IPS-18a (cell line): Measurements from ENCODE around the gene HOXB1.

Experiments used
- H3K27ac ChIP-seq: one replicate; pipeline ENCODE4 v1.5.1; 2013; ENCODE audit warnings: low read length
- H3K27me3 ChIP-seq: one replicate; pipeline ENCODE4 v1.6.1; 2013; ENCODE audit warnings: mild to moderate bottlenecking, low read length; ENCODE audit not compliant: control insufficient read depth, insufficient read depth
- H3K36me3 ChIP-seq: one replicate; pipeline ENCODE4 v1.6.1; 2013; ENCODE audit warnings: low read depth, low read length; ENCODE audit not compliant: control insufficient read depth
- H3K4me1 ChIP-seq: one replicate; pipeline ENCODE4 v1.6.1; 2013; ENCODE audit warnings: low read depth, low read length; ENCODE audit not compliant: control insufficient read depth
- H3K4me3 ChIP-seq: one replicate; pipeline ENCODE4 v1.5.1; 2013; ENCODE audit warnings: low read length
- H3K9ac ChIP-seq: one replicate; pipeline ENCODE4 v1.6.1; 2013; ENCODE audit warnings: mild to moderate bottlenecking, low read length, moderate library complexity
- H3K9me3 ChIP-seq: one replicate; pipeline ENCODE4 v1.6.1; 2013; ENCODE audit warnings: low read depth, low read length; ENCODE audit not compliant: control insufficient read depth

HOXB1 gene

GRCh38 chr17:48502901-48503300 lies 27.9 kb downstream of the HOXB1 start:
- peaks cover 8% of the 10 kb centered on the region for H3K4me1 ChIP-seq
- H3K27ac ChIP-seq: no peak overlapping the region
- H3K36me3 ChIP-seq: no peaks in the 10 kb centered on the region
- H3K9me3 ChIP-seq: no peaks in the 10 kb centered on the region
- no peak overlapping the region for H3K9ac ChIP-seq
- no peak overlapping the region for H3K4me3 ChIP-seq
- peaks cover 65% of the 10 kb centered on the region for H3K27me3 ChIP-seq

GRCh38 chr17:48502312-48502711 lies 28.5 kb downstream of the HOXB1 start:
- H3K4me3 ChIP-seq: no peak overlapping the region
- no peak overlapping the region for H3K27ac ChIP-seq
- peaks cover 71% of the 10 kb centered on the region for H3K27me3 ChIP-seq
- no peaks in the 10 kb centered on the region for H3K9me3 ChIP-seq
- no peaks in the 10 kb centered on the region for H3K36me3 ChIP-seq
- no peak overlapping the region for H3K9ac ChIP-seq
- peaks cover 8% of the 10 kb centered on the region for H3K4me1 ChIP-seq

GRCh38 chr17:48500435-48501426 lies 30.1 kb downstream of the HOXB1 start:
- Histone ChIP-seq H3K9me3 (no peaks in the 10 kb centered on the region), H3K36me3 (no peaks in the 10 kb centered on the region), H3K27ac (no peak overlapping the region), H3K27me3 (peaks cover 80% of the 10 kb centered on the region), H3K4me1 (peaks cover 8% of the 10 kb centered on the region), H3K4me3 (no peak overlapping the region), H3K9ac (no peak overlapping the region)

- H3K27me3 ChIP-seq: peaks cover 88% of the 10 kb centered on the region
- H3K27ac ChIP-seq: no peak overlapping the region
- H3K9ac ChIP-seq: no peak overlapping the region
- no peaks in the 10 kb centered on the region for H3K36me3 ChIP-seq
- H3K4me1 ChIP-seq: peaks cover 8% of the 10 kb centered on the region
- H3K4me3 ChIP-seq: no peak overlapping the region
- H3K9me3 ChIP-seq: no peaks in the 10 kb centered on the region
Measured at GRCh38 chr17:48499735-48500434, 30.9 kb downstream of the HOXB1 start.

- Histone ChIP-seq H3K36me3 (no peaks in the 10 kb centered on the region), H3K27ac (no peak overlapping the region), H3K9me3 (no peaks in the 10 kb centered on the region), H3K9ac (no peak overlapping the region), H3K27me3 (peaks cover 93% of the 10 kb centered on the region), H3K4me1 (peaks cover 5% of the 10 kb centered on the region), H3K4me3 (no peak overlapping the region)
Measured at GRCh38 chr17:48499248-48499647, 31.6 kb downstream of the HOXB1 start.

- Histone ChIP-seq H3K27me3 (peaks cover 93% of the 10 kb centered on the region), H3K27ac (no peak overlapping the region), H3K9me3 (no peaks in the 10 kb centered on the region), H3K9ac (no peak overlapping the region), H3K4me3 (no peak overlapping the region), H3K36me3 (no peaks in the 10 kb centered on the region), H3K4me1 (peaks cover under 1% of the 10 kb centered on the region)
Measured at GRCh38 chr17:48498164-48498850, 32.5 kb downstream of the HOXB1 start.

GRCh38 chr17:48497103-48497502 lies 33.7 kb downstream of the HOXB1 start:
- Histone ChIP-seq H3K4me1 (peaks cover 7% of the 10 kb centered on the region), H3K9me3 (no peaks in the 10 kb centered on the region), H3K27ac (no peak overlapping the region), H3K27me3 (peaks cover 93% of the 10 kb centered on the region), H3K9ac (no peak overlapping the region), H3K36me3 (no peaks in the 10 kb centered on the region), H3K4me3 (no peak overlapping the region)

GRCh38 chr17:48494335-48494734 lies 36.5 kb downstream of the HOXB1 start:
- Histone ChIP-seq H3K36me3 (no peaks in the 10 kb centered on the region), H3K4me3 (no peak overlapping the region), H3K27me3 (peaks cover 91% of the 10 kb centered on the region), H3K27ac (no peak overlapping the region), H3K9ac (no peak overlapping the region), H3K4me1 (peaks cover 10% of the 10 kb centered on the region), H3K9me3 (no peaks in the 10 kb centered on the region)

GRCh38 chr17:48492401-48493298 lies 38.2 kb downstream of the HOXB1 start:
- Histone ChIP-seq H3K4me1 (peaks cover 10% of the 10 kb centered on the region), H3K4me3 (peak overlapping the region; percentile 62), H3K9me3 (no peaks in the 10 kb centered on the region), H3K27me3 (peaks cover 85% of the 10 kb centered on the region), H3K9ac (no peak overlapping the region), H3K27ac (no peak overlapping the region), H3K36me3 (no peaks in the 10 kb centered on the region)

GRCh38 chr17:48491527-48492273 lies 39.1 kb downstream of the HOXB1 start:
- H3K27ac ChIP-seq: no peak overlapping the region
- H3K9ac ChIP-seq: no peak overlapping the region
- no peaks in the 10 kb centered on the region for H3K36me3 ChIP-seq

More at GRCh38 chr17:48491527-48492273, 39.1 kb downstream of the HOXB1 start:
- Histone ChIP-seq H3K9me3 (no peaks in the 10 kb centered on the region), H3K4me3 (no peak overlapping the region), H3K27me3 (peaks cover 85% of the 10 kb centered on the region), H3K4me1 (peaks cover 10% of the 10 kb centered on the region)
